NOMO-1 treated with dmso at 0.1 percent for 144 hours (cell line): ENCODE measurements around the gene QDPR.
"Not testable (repeated sequence)": the region's sequence is repeated elsewhere in the genome, so short reads cannot be mapped to it uniquely, and the experiment has no call there.

Experiments
- DNase-seq: peaks from one replicate; lab custom pipeline; 2025; ENCODE audit not compliant: unreplicated experiment; lab: John Stamatoyannopoulos, UW

The QDPR gene

GRCh38 chr4:17511950-17512795 is at the start of gene QDPR:
QDPR (minus strand) TSS chr4:17512090; CDS start chr4:17512054, 36 bp downstream.
- peak; percentile 63 for DNase-seq

- no peak for DNase-seq
Measured at GRCh38 chr4:17561195-17561909, 49.5 kb upstream of the QDPR start.

GRCh38 chr4:17560065-17560673 is 48.3 kb upstream of the QDPR start:
- DNase-seq: no peak

GRCh38 chr4:17559709-17560048 is 47.8 kb upstream of the QDPR start:
- no peak for DNase-seq

- DNase-seq: no peak
Measured at GRCh38 chr4:17558941-17559708, 47.2 kb upstream of the QDPR start.

GRCh38 chr4:17557880-17558279 is 46.0 kb upstream of the QDPR start:
- no peak for DNase-seq

- DNase-seq: no peak
Measured at GRCh38 chr4:17556498-17556897, 44.6 kb upstream of the QDPR start.

GRCh38 chr4:17554568-17554967 is 42.7 kb upstream of the QDPR start:
- no peak for DNase-seq

- no peak for DNase-seq
Measured at GRCh38 chr4:17552427-17552826, 40.5 kb upstream of the QDPR start.

GRCh38 chr4:17550549-17550948 is 38.7 kb upstream of the QDPR start:
- no peak for DNase-seq

- DNase-seq: no peak
Measured at GRCh38 chr4:17546678-17547077, 34.8 kb upstream of the QDPR start.

- DNase-seq: no peak
Measured at GRCh38 chr4:17546222-17546621, 34.3 kb upstream of the QDPR start.

GRCh38 chr4:17545374-17546140 is 33.7 kb upstream of the QDPR start:
- no peak for DNase-seq

GRCh38 chr4:17544831-17545234 is 32.9 kb upstream of the QDPR start:
- DNase-seq: no peak

- no peak for DNase-seq
Measured at GRCh38 chr4:17544205-17544604, 32.3 kb upstream of the QDPR start.

GRCh38 chr4:17537060-17537459 is 25.2 kb upstream of the QDPR start:
- DNase-seq: not testable (repeated sequence)

- no peak for DNase-seq
Measured at GRCh38 chr4:17535906-17536305, 24.0 kb upstream of the QDPR start.

- no peak for DNase-seq
Measured at GRCh38 chr4:17535242-17535641, 23.4 kb upstream of the QDPR start.

- no peak for DNase-seq
Measured at GRCh38 chr4:17534705-17535104, 22.8 kb upstream of the QDPR start.

- peak; percentile 22 for DNase-seq
Measured at GRCh38 chr4:17531538-17532285, 19.8 kb upstream of the QDPR start.
